ENCODE results near the gene PLSCR3. TPM values are rescaled to one million over a fixed set of nuclear protein-coding genes. Genes with fewer than 3 reads are reported as not detected.
A peak's percentile ranks its signal among the peaks of the same experiment; 100 is the strongest.

PLSCR3 gene
- total RNA-seq, 1 donor = 16.8 TPM

- peak; percentile 14 for TF ChIP-seq CTCF (IDR thresholded peaks at IDR 0.05; ENCODE audit: insufficient read depth, low read depth, low read length)
- peak overlapping the region; percentile 69 for H3K4me3 ChIP-seq (ENCODE audit: low read depth, low read length)
- DNase-seq (ENCODE audit: low read depth) = peak; percentile 24
Measured at GRCh38 chr17:7435676-7436555, 41.6 kb upstream of the PLSCR3 start.

GRCh38 chr17:7432296-7432695 is 38.0 kb upstream of the PLSCR3 start:
- no peak for TF ChIP-seq CTCF (IDR thresholded peaks at IDR 0.05; ENCODE audit: insufficient read depth, low read depth, low read length)
- no peak overlapping the region for H3K4me3 ChIP-seq (ENCODE audit: low read depth, low read length)
- no peak for DNase-seq (ENCODE audit: low read depth)

DNA sequence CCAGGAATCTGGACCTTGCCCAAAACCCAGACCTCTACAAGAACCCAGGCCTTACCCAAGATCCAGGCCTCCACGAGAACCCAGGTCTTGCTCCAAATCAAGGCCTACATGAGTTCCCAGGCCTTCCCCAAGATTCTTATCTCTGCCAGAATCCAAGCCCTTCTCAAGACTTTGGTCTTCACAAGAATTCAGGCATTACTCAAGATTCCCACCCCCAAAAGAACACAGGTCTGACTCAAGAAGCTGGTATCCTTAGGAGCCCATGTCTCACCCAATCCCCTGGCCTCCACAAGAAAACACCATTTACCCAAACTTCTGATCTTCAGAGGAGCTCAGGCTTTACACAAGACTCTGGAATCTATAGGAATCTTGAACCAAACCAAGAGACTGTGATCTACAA is 36.9 kb upstream of the PLSCR3 start:
- no peak for TF ChIP-seq CTCF (IDR thresholded peaks at IDR 0.05; ENCODE audit: insufficient read depth, low read depth, low read length)
- no peak for DNase-seq (ENCODE audit: low read depth)
- H3K4me3 ChIP-seq (ENCODE audit: low read depth, low read length) = no peak overlapping the region

DNA sequence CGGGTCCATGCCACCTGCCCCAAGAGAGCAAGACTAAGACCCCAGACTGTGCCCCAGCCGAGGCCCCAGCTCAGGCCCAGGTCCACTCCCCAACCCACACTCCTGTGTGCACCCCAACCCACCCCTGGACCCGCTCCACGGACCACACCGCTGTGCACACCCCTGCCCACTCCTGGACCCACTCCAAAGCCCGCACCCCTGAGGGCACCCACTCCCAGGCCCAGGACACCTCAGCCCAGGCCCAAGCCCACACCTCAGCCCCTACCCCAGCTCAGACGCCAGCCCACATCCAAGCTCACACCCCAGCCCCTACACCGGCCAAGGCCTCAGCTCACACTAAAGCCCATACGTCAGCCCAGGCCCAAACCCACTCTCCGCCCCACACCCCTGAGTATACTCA is 35.4 kb upstream of the PLSCR3 start:
- TF ChIP-seq CTCF (IDR thresholded peaks at IDR 0.05; ENCODE audit: insufficient read depth, low read depth, low read length) = no peak
- DNase-seq (ENCODE audit: low read depth) = no peak
- H3K4me3 ChIP-seq (ENCODE audit: low read depth, low read length) = no peak overlapping the region

GRCh38 chr17:7428557-7428956 is 34.2 kb upstream of the PLSCR3 start, which contains the start of gene SPEM3:
TSS of gene SPEM3 (plus strand) at chr17:7428857. CDS start at chr17:7428903, 46 bp downstream.
- DNase-seq (ENCODE audit: low read depth) = no peak
- TF ChIP-seq CTCF (IDR thresholded peaks at IDR 0.05; ENCODE audit: insufficient read depth, low read depth, low read length) = no peak
- H3K4me3 ChIP-seq (ENCODE audit: low read depth, low read length) = no peak within 1 kb of the TSS

DNA sequence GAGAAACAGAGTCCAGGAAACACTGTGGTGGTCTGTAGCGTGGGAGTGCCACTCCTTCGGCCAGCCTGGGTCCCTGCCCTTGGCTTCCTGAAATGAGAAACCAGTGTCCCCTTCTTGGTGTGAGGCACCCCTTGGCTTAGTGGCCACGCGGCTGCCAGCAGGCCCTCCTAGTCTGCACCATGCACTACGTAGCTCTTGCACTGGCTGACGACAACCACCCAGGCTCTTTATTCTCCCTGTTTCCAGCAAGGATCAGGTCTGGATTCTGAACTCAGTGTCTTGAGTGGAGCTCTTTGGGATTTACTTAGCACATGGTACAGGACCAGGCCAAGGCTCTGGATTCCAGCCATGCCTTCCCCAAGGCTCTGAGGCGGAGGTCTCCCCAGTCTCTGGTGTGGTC is 33.2 kb upstream of the PLSCR3 start:
- no peak overlapping the region for H3K4me3 ChIP-seq (ENCODE audit: low read depth, low read length)
- TF ChIP-seq CTCF (IDR thresholded peaks at IDR 0.05; ENCODE audit: insufficient read depth, low read depth, low read length) = no peak
- DNase-seq (ENCODE audit: low read depth) = no peak
